Middle frontal gyrus (tissue), 1 donor: Measurements from ENCODE around the gene OR2A14.
"Not testable (repeated sequence)": the region's sequence is repeated elsewhere in the genome, so short reads cannot be mapped to it uniquely, and the experiment has no call there.

Experiments
- DNase-seq: peaks from one replicate; pipeline ENCODE4 v3.0.0-alpha.2; 2015; ENCODE audit warnings: low spot score; ENCODE audit errors: extremely low spot score

The OR2A14 gene

GRCh38 chr7:144122876-144123275, at the start of gene OR2A14:
Gene OR2A14 (plus strand): TSS chr7:144123176. CDS start chr7:144129113, 5,937 bp downstream.
- no peak for DNase-seq

- DNase-seq = no peak
Measured at GRCh38 chr7:144074374-144074773, 48.6 kb upstream of the OR2A14 start.

- DNase-seq = no peak
Measured at GRCh38 chr7:144085978-144086377, 37.0 kb upstream of the OR2A14 start, which contains the start of gene OR2A12. Gene OR2A12 (plus strand): TSS chr7:144086278. CDS start chr7:144095108, 8,830 bp downstream.

GRCh38 chr7:144086730-144087129, 36.2 kb upstream of the OR2A14 start:
- DNase-seq = no peak

- DNase-seq = no peak
Measured at GRCh38 chr7:144087230-144087629, 35.7 kb upstream of the OR2A14 start.

- DNase-seq = no peak
Measured at GRCh38 chr7:144090667-144091066, 32.3 kb upstream of the OR2A14 start.

GRCh38 chr7:144098776-144099175, 24.2 kb upstream of the OR2A14 start:
- no peak for DNase-seq

GRCh38 chr7:144100607-144101006, 22.4 kb upstream of the OR2A14 start:
- no peak for DNase-seq

- DNase-seq = no peak
Measured at GRCh38 chr7:144102041-144102440, 20.9 kb upstream of the OR2A14 start.

GRCh38 chr7:144105211-144105610, 17.8 kb upstream of the OR2A14 start:
- no peak for DNase-seq

- DNase-seq = no peak
Measured at GRCh38 chr7:144109283-144109682, 13.7 kb upstream of the OR2A14 start, which contains the start of gene OR2A2. Gene OR2A2 (plus strand): TSS chr7:144109583. CDS start chr7:144109583, 0 bp downstream.

- DNase-seq = no peak
Measured at GRCh38 chr7:144110272-144110671, 12.7 kb upstream of the OR2A14 start.

GRCh38 chr7:144113651-144114050, 9.3 kb upstream of the OR2A14 start:
- DNase-seq = no peak

- DNase-seq = no peak
Measured at GRCh38 chr7:144118341-144118740, 4.6 kb upstream of the OR2A14 start.

GRCh38 chr7:144127714-144128334, 4.8 kb downstream of the OR2A14 start:
- DNase-seq = no peak

GRCh38 chr7:144129601-144130000, 6.6 kb downstream of the OR2A14 start:
- not testable (repeated sequence) for DNase-seq

- no peak for DNase-seq
Measured at GRCh38 chr7:144130730-144131129, 7.8 kb downstream of the OR2A14 start.

- DNase-seq = no peak
Measured at GRCh38 chr7:144132262-144132661, 9.3 kb downstream of the OR2A14 start.

GRCh38 chr7:144133307-144133706, 10.3 kb downstream of the OR2A14 start:
- no peak for DNase-seq

GRCh38 chr7:144134116-144134515, 11.1 kb downstream of the OR2A14 start:
- no peak for DNase-seq

- no peak for DNase-seq
Measured at GRCh38 chr7:144137501-144137900, 14.5 kb downstream of the OR2A14 start.

GRCh38 chr7:144142187-144142586, 19.2 kb downstream of the OR2A14 start:
- DNase-seq = no peak

GRCh38 chr7:144144426-144144825, 21.4 kb downstream of the OR2A14 start:
- DNase-seq = no peak
